Breast epithelium (tissue), 4 donors: ENCODE measurements around the gene KLHL29. TPM values are rescaled to one million over a fixed set of nuclear protein-coding genes. Genes with fewer than 3 reads are reported as not detected.

Source experiments
- DNase-seq, 2 donors: peaks; one replicate each; pipeline ENCODE4 v3.0.0-alpha.2; 2019; ENCODE audit warnings: low spot score in 2 of 2
- H3K27ac ChIP-seq, 2 donors: fragments of 200-600 bp; sonication (generic) in 1 of 2; one replicate each; pipeline ENCODE4 v1.5.1; 2016 to 2019; ENCODE audit warnings: mild to moderate bottlenecking in 1 of 2
- H3K27me3 ChIP-seq, 2 donors: fragments of 200-600 bp; sonication (generic) in 1 of 2; one replicate each; pipeline versions ENCODE4 v1.5.1 to v1.6.0; 2017 to 2019; ENCODE audit warnings: control low read depth in 1 of 2, mild to moderate bottlenecking in 1 of 2
- H3K36me3 ChIP-seq: fragments of 200-600 bp; one replicate; pipeline ENCODE4 v1.5.1; 2019
- H3K4me1 ChIP-seq, 2 donors: fragments of 200-600 bp; sonication (generic); one replicate each; pipeline ENCODE4 v1.5.1; 2016 to 2019; ENCODE audit warnings: control low read depth in 1 of 2
- H3K4me3 ChIP-seq, 3 donors: fragments of 200-600 bp; sonication (generic); 1 replicate in 2 of 3; 2 replicates in 1 of 3; pipeline ENCODE4 v1.5.1; 2016 to 2019; ENCODE audit warnings: mild to moderate bottlenecking in 3 of 3, moderate library complexity in 2 of 3
- H3K9me3 ChIP-seq, 2 donors: fragments of 200-600 bp; sonication (generic) in 1 of 2; one replicate each; pipeline ENCODE4 v1.5.1; 2016 to 2019; ENCODE audit warnings: control low read depth in 1 of 2
- CTCF ChIP-seq, 3 donors: fragments of 450-650 bp; IDR thresholded peaks; one replicate each; pipeline ENCODE4 v1.5.1; 2016 to 2017; ENCODE audit warnings: antibody characterized with exemption in 3 of 3, mild to moderate bottlenecking in 3 of 3, moderate library complexity in 3 of 3
- POLR2A ChIP-seq: fragments of 450-650 bp; IDR thresholded peaks from one replicate; pipeline ENCODE4 v1.6.1; 2016; ENCODE audit warnings: antibody characterized with exemption, mild to moderate bottlenecking, moderate library complexity
- POLR2AphosphoS5 ChIP-seq, 3 donors: sonication (generic); formaldehyde crosslinking; IDR thresholded peaks; one replicate each; pipeline ENCODE4 v1.6.1; 2017; ENCODE audit warnings: antibody characterized with exemption in 3 of 3
- intact Hi-C: fragments of 100-400 bp; cut with DNase I; formaldehyde crosslinking; loops from one replicate; pipeline ENCODE4 v1.15.1; 2023; ENCODE audit warnings: low total_unique reads
- total RNA-seq, 3 donors: library from RNA; depleted of rRNA; stranded (reverse); fragments of >200 nt; gene quantifications; one replicate each; pipeline ENCODE4 v1.1.0, GENCODE V29; 2016

KLHL29 gene
- total RNA-seq, 3 donors from 2014 or later = 4.5 to 20.9 (median 14.7) TPM

- H3K4me3 ChIP-seq = no peak overlapping the region
- intact Hi-C loops = no loop called here
- H3K36me3 ChIP-seq = no peaks in the 10 kb centered on the region
- no peak for DNase-seq
- peak overlapping the region; percentile 29 to 78 for H3K27ac ChIP-seq
- H3K4me1 ChIP-seq = no peaks in the 10 kb centered on the region
- H3K9me3 ChIP-seq = no peaks in the 10 kb centered on the region
- no peaks in the 10 kb centered on the region for H3K27me3 ChIP-seq
- TF ChIP-seq POLR2AphosphoS5 (IDR thresholded peaks at IDR 0.05) = no peak
- TF ChIP-seq CTCF (IDR thresholded peaks at IDR 0.05) = no peak
- TF ChIP-seq POLR2A = no peak
Observed at GRCh38 chr2:23531881-23532280, 146.9 kb downstream of the KLHL29 start.

DNA sequence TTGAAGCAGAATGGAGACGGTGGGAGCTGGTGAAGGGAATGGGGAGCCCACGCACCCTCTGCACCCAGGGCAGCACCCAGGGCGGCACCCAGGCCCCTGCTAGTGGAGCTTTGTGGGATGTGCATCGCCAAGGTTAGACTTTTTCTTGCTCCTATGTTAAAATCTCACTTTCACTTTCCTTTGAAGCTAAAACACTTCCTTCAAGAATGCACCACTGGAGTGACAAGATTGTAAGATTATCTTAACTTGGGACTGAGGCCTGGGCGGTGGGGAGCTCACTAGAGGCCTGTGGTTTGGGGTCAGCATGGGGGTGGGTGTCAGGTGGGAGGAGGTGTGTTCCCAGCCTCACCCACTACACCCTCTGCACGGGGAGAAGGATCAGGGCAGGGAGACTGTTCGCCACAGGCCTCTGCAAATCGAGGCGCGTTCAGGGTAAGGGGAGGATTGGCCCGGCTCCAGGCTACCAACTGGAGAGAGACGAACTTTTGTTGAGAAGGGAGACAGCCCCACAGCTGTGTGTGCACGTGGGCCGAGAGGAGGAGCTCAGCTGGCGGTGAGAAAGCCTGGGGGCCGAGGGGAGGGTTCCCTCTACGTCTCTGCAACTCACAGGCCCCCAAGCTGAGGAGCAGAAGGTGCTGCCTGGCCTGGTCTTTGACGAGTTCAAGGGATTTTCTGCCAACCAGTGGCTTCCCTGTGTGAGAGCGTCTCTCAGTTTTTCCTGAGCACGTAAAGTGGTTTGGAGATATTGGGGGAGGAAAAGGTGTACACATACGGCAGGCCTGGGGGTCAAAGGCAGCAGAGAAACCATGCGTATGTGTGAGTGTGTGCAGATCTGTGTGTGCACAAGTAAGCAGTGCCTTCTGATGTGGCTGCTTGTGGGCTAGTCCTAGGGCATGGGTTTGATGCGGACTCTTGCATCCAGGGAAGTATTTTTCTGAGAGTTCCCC is 147.7 kb downstream of the KLHL29 start:
- Histone ChIP-seq H3K27me3 (no peaks in the 10 kb centered on the region), H3K4me1 (no peaks in the 10 kb centered on the region), H3K27ac (peak overlapping the region; percentile 29 to 78), H3K36me3 (no peaks in the 10 kb centered on the region), H3K9me3 (no peaks in the 10 kb centered on the region), H3K4me3 (peak overlapping the region in 1 of 3 donors; percentile 37)
- intact Hi-C loops = no loop called here
- no peak for TF ChIP-seq POLR2A
- no peak for TF ChIP-seq CTCF (IDR thresholded peaks at IDR 0.05)
- TF ChIP-seq POLR2AphosphoS5 (IDR thresholded peaks at IDR 0.05) = no peak
- DNase-seq = no peak

DNA sequence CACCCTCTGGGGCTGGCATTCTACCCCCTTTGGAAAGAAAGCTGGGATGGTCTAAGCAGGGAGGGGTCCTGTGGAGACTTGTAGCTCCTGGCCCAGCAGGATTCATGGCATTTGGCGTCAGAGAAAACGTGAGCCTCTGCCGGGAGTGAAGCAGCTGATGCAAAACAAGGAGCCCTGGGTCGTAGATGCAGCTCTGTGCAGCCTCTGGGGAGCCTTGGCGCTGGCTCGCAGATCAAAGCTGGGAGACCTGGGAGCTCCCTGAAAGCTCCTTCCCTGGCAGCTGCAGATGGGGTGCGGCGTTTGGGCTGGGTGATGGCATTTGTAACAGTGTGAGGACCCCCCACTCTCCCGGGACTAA is 148.3 kb downstream of the KLHL29 start:
- DNase-seq = no peak
- peak overlapping the region in 1 of 3 donors; percentile 37 for H3K4me3 ChIP-seq

DNA sequence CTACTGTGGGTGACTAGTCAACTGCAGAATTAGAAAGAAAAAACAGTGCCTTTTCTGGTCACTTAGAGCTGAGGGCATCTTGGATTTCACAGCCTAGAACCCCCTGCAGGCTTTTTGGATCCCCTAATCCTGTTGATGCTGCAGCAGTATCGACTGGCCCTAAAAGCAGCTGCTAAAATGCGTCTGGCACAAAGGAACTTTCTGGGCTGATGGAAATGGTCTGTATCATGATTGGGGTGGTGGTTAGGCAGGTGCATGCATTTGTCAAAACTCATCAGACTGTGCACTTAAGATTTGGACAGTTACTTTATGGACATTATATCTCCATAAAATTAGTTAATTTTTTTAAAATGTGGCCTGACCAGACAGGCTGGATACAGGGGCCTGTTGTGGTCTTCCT is 149.8 kb downstream of the KLHL29 start:
- Histone ChIP-seq H3K9me3 (no peaks in the 10 kb centered on the region), H3K4me3 (no peak overlapping the region), H3K27me3 (no peaks in the 10 kb centered on the region), H3K27ac (peak overlapping the region in 1 of 2 donors; percentile 57), H3K4me1 (no peaks in the 10 kb centered on the region), H3K36me3 (no peaks in the 10 kb centered on the region)
- intact Hi-C loops = no loop called here
- TF ChIP-seq POLR2A (no peak), POLR2AphosphoS5 (IDR thresholded peaks at IDR 0.05) (no peak), CTCF (IDR thresholded peaks at IDR 0.05) (no peak)
- no peak for DNase-seq

More for the DNA sequence above, 148.3 kb downstream of the KLHL29 start:
- TF ChIP-seq CTCF (IDR thresholded peaks at IDR 0.05) = no peak
- TF ChIP-seq POLR2AphosphoS5 (IDR thresholded peaks at IDR 0.05) = no peak
- no peak for TF ChIP-seq POLR2A
- no peaks in the 10 kb centered on the region for H3K36me3 ChIP-seq
- no peaks in the 10 kb centered on the region for H3K9me3 ChIP-seq
- H3K4me1 ChIP-seq = no peaks in the 10 kb centered on the region
- intact Hi-C loops = no loop called here
- no peaks in the 10 kb centered on the region for H3K27me3 ChIP-seq
- H3K27ac ChIP-seq = peak overlapping the region; percentile 23 to 78

GRCh38 chr2:23536326-23536725 is 151.3 kb downstream of the KLHL29 start:
- DNase-seq = no peak
- intact Hi-C loops = no loop called here
- no peak for TF ChIP-seq POLR2AphosphoS5 (IDR thresholded peaks at IDR 0.05)

More at GRCh38 chr2:23536326-23536725, 151.3 kb downstream of the KLHL29 start:
- H3K4me1 ChIP-seq = no peaks in the 10 kb centered on the region
- no peaks in the 10 kb centered on the region for H3K36me3 ChIP-seq
- no peaks in the 10 kb centered on the region for H3K27me3 ChIP-seq
- peak overlapping the region; percentile 57 to 67 for H3K27ac ChIP-seq
- H3K9me3 ChIP-seq = no peaks in the 10 kb centered on the region
- H3K4me3 ChIP-seq = no peak overlapping the region
